Stimulated activated CD4-positive, alpha-beta T cell treated with anti-CD3 and anti-CD28 coated beads, Interleukin-4, amount 100 ng/mL, for 1 hour (primary cell): ENCODE data around the gene EFCAB13.
"Not testable (repeated sequence)": the region's sequence is repeated elsewhere in the genome, so short reads cannot be mapped to it uniquely, and the experiment has no call there.

ENCODE experiments used
- DNase-seq: peaks from one replicate; pipeline ENCODE4 v3.0.0-alpha.2; 2020

EFCAB13 gene

GRCh38 chr17:47427985-47428384 is 104.2 kb downstream of the EFCAB13 start:
- DNase-seq = no peak

- not testable (repeated sequence) for DNase-seq
Measured at GRCh38 chr17:47432240-47432639, 108.5 kb downstream of the EFCAB13 start.

GRCh38 chr17:47465165-47465564 is 141.4 kb downstream of the EFCAB13 start:
- no peak for DNase-seq

GRCh38 chr17:47466976-47467375 is 143.2 kb downstream of the EFCAB13 start:
- not testable (repeated sequence) for DNase-seq

- no peak for DNase-seq
Measured at GRCh38 chr17:47470836-47471235, 147.1 kb downstream of the EFCAB13 start.

- DNase-seq = not testable (repeated sequence)
Measured at GRCh38 chr17:47472073-47472472, 148.3 kb downstream of the EFCAB13 start.
